NT2/D1 (cell line): ENCODE results near the gene FSD1L.

Experiments used
- SUZ12 ChIP-seq: IDR thresholded peaks from 2 replicates; pipeline ENCODE4 v1.6.1; 2011; ENCODE audit not compliant: insufficient read length, insufficient read depth; ENCODE audit errors: extremely low read depth
- YY1 ChIP-seq: IDR thresholded peaks from 2 replicates; pipeline ENCODE4 v1.6.1; 2011; ENCODE audit not compliant: insufficient read length, insufficient read depth
- ZNF274 ChIP-seq: IDR thresholded peaks from 2 replicates; pipeline ENCODE4 v1.6.1; 2011; ENCODE audit warnings: mild to moderate bottlenecking, low read depth, low read length

- TF ChIP-seq ZNF274 (no peak), YY1 (no peak), SUZ12 (no peak)
Observed at GRCh38 chr9:105416840-105417239, 31.0 kb upstream of the FSD1L start.
